Spinal cord (tissue), 10 donors: ENCODE measurements around the gene CD63. TPM values are rescaled to one million over a fixed set of nuclear protein-coding genes. Genes with fewer than 3 reads are reported as not detected.
"Not testable (repeated sequence)": the region's sequence is repeated elsewhere in the genome, so short reads cannot be mapped to it uniquely, and the experiment has no call there.

Experiments used
- DNase-seq, 6 donors: peaks; one replicate each; pipeline versions ENCODE4 v3.0.0 to v3.0.0-alpha.2; 2013 to 2015; ENCODE audit warnings: low spot score in 6 of 6, low read depth in 4 of 6
- H3K27ac ChIP-seq: one replicate; pipeline ENCODE4 v1.5.1; 2013; ENCODE audit warnings: low read depth, low read length, control low read depth
- H3K27me3 ChIP-seq: one replicate; pipeline ENCODE4 v1.6.1; 2013; ENCODE audit warnings: low read length; ENCODE audit not compliant: control insufficient read depth, insufficient read depth
- H3K36me3 ChIP-seq: one replicate; pipeline ENCODE4 v1.6.1; 2013; ENCODE audit warnings: low read length; ENCODE audit not compliant: control insufficient read depth, insufficient read depth
- H3K4me1 ChIP-seq: one replicate; pipeline ENCODE4 v1.6.1; 2013; ENCODE audit warnings: low read length; ENCODE audit not compliant: control insufficient read depth, insufficient read depth
- H3K4me3 ChIP-seq: one replicate; pipeline ENCODE4 v1.5.1; 2013; ENCODE audit warnings: low read depth, low read length, control low read depth
- H3K9me3 ChIP-seq: one replicate; pipeline ENCODE4 v1.6.1; 2013; ENCODE audit warnings: low read length; ENCODE audit not compliant: control insufficient read depth, insufficient read depth
- WGBS: methylation state at CpG from one replicate; pipeline ENCODE4 v1.1.5; 2013; ENCODE audit warnings: missing lambda C conversion rate; ENCODE audit not compliant: insufficient coverage; 5-methylcytosine and 5-hydroxymethylcytosine counted together
- long read RNA-seq, 4 donors: transcript quantifications; one replicate each; lab custom pipeline, GENCODE V29; 2026
- polyA plus RNA-seq, 2 donors: library from polyadenylated mRNA; unstranded; fragments of 120-200 nt; gene quantifications; one replicate each; pipeline ENCODE4 v1.2.1, GENCODE V29; 2013; ENCODE audit not compliant: insufficient read length in 2 of 2
- total RNA-seq, 2 donors: library from RNA; depleted of rRNA in 1 of 2; stranded (reverse); fragments of 120-200 nt in 1 of 2; fragments of >200 nt in 1 of 2; gene quantifications; one replicate each; pipeline versions ENCODE4 v1.2.3 to v1.2.4, GENCODE V29; 2013 to 2014
- donor health status: healthy.

Gene CD63
- total RNA-seq = 100 to 1,000 TPM; 419 to 943 TPM
- 100 to 1,000 TPM; 485 to 576 TPM for polyA plus RNA-seq
- long read RNA-seq, donor 1, transcript CD63-201 (8 exons, 1,070 nt) = major isoform, 232 of 419 reads
- long read RNA-seq, donor 1, transcript CD63-216 (2 exons, 230 nt) = minor isoform, 25 of 419 reads
- long read RNA-seq, donor 1, transcript CD63-214 (7 exons, 949 nt) = minor isoform, 30 of 419 reads
- long read RNA-seq, donor 1, transcript CD63-205 (3 exons, 499 nt) = minor isoform, 31 of 419 reads
- long read RNA-seq, donor 1, partial matches to known transcripts = 61 of 419 reads
- long read RNA-seq, donor 1, other reads (novel, unspliced or antisense) = 0 of 419 reads
- long read RNA-seq, donor 2, transcript CD63-214 (7 exons, 949 nt) = minor isoform, 11 of 95 reads
- long read RNA-seq, donor 2, transcript CD63-205 (3 exons, 499 nt) = minor isoform, 6 of 95 reads
- long read RNA-seq, donor 2, transcript CD63-206 (5 exons, 648 nt) = minor isoform, 5 of 95 reads
- long read RNA-seq, donor 2, transcript CD63-201 (8 exons, 1,070 nt) = major isoform, 60 of 95 reads
- long read RNA-seq, donor 2, partial matches to known transcripts = 7 of 95 reads
- long read RNA-seq, donor 2, other reads (novel, unspliced or antisense) = 0 of 95 reads
- long read RNA-seq, donor 3, transcript CD63-208 (8 exons, 1,233 nt) = minor isoform, 6 of 136 reads
- long read RNA-seq, donor 3, transcript CD63-201 (8 exons, 1,070 nt) = major isoform, 95 of 136 reads
- long read RNA-seq, donor 3, transcript CD63-214 (7 exons, 949 nt) = minor isoform, 16 of 136 reads
- long read RNA-seq, donor 3, partial matches to known transcripts = 10 of 136 reads
- long read RNA-seq, donor 3, other reads (novel, unspliced or antisense) = 0 of 136 reads
- long read RNA-seq, donor 4, transcript CD63-206 (5 exons, 648 nt) = minor isoform, 54 of 900 reads
- long read RNA-seq, donor 4, transcript CD63-201 (8 exons, 1,070 nt) = major isoform, 507 of 900 reads
- long read RNA-seq, donor 4, transcript CD63-216 (2 exons, 230 nt) = minor isoform, 52 of 900 reads
- long read RNA-seq, donor 4, transcript CD63-214 (7 exons, 949 nt) = minor isoform, 87 of 900 reads
- long read RNA-seq, donor 4, partial matches to known transcripts = 153 of 900 reads
- long read RNA-seq, donor 4, other reads (novel, unspliced or antisense) = 0 of 900 reads

GRCh38 chr12:55728939-55729818 is at the start of gene CD63:
Gene CD63, minus strand, starts transcription at chr12:55729009. Its CDS starts 668 bp downstream, at chr12:55728341.
- no peaks in the 10 kb centered on the region for H3K27me3 ChIP-seq
- DNase-seq = peak in 4 of 6 donors; percentile 82 to 97 (median 92)
- peak within 1 kb of the TSS; percentile 100 for H3K27ac ChIP-seq
- under 1% methylated on average over 51 of the region's 61 CpGs for WGBS
- peaks cover 33% of the 10 kb centered on the region for H3K36me3 ChIP-seq
- peaks cover 56% of the 10 kb centered on the region for H3K4me1 ChIP-seq
- no peaks in the 10 kb centered on the region for H3K9me3 ChIP-seq
- H3K4me3 ChIP-seq = peak within 1 kb of the TSS; percentile 82

GRCh38 chr12:55777856-55778255 is 49.0 kb upstream of the CD63 start:
- Histone ChIP-seq H3K36me3 (peaks cover 36% of the 10 kb centered on the region), H3K4me3 (no peak overlapping the region), H3K27me3 (no peaks in the 10 kb centered on the region), H3K9me3 (no peaks in the 10 kb centered on the region), H3K27ac (no peak overlapping the region), H3K4me1 (no peaks in the 10 kb centered on the region)
- no peak for DNase-seq
- WGBS = 100% methylated on average over 1 of the region's 3 CpGs

- Histone ChIP-seq H3K27ac (no peak overlapping the region), H3K4me1 (no peaks in the 10 kb centered on the region), H3K27me3 (no peaks in the 10 kb centered on the region), H3K9me3 (no peaks in the 10 kb centered on the region), H3K36me3 (peaks cover 10% of the 10 kb centered on the region), H3K4me3 (no peak overlapping the region)
- WGBS = 60% methylated on average over 4 of the region's 6 CpGs
- no peak for DNase-seq
These were observed 42.9 kb upstream of the CD63 start for GRCh38 chr12:55771736-55772135.

- H3K9me3 ChIP-seq = no peaks in the 10 kb centered on the region
- H3K4me3 ChIP-seq = no peak overlapping the region
- no peaks in the 10 kb centered on the region for H3K27me3 ChIP-seq
- DNase-seq = no peak
- peaks cover 18% of the 10 kb centered on the region for H3K36me3 ChIP-seq
- H3K4me1 ChIP-seq = no peaks in the 10 kb centered on the region
- WGBS = 100% methylated on average over 1 of the region's 4 CpGs
- H3K27ac ChIP-seq = no peak overlapping the region
These were observed 38.3 kb upstream of the CD63 start for GRCh38 chr12:55767156-55767555.

GRCh38 chr12:55765736-55766290 is 37.0 kb upstream of the CD63 start:
- WGBS = 39% methylated on average over 5 of the region's 5 CpGs
- Histone ChIP-seq H3K4me1 (no peaks in the 10 kb centered on the region), H3K27ac (no peak overlapping the region), H3K4me3 (no peak overlapping the region), H3K36me3 (peaks cover 15% of the 10 kb centered on the region), H3K9me3 (no peaks in the 10 kb centered on the region), H3K27me3 (no peaks in the 10 kb centered on the region)
- peak in 1 of 6 donors; percentile 68 for DNase-seq

- H3K27ac ChIP-seq = no peak overlapping the region
- no peaks in the 10 kb centered on the region for H3K9me3 ChIP-seq
- no peak for DNase-seq
- H3K27me3 ChIP-seq = no peaks in the 10 kb centered on the region
- no peaks in the 10 kb centered on the region for H3K4me1 ChIP-seq
- peaks cover 35% of the 10 kb centered on the region for H3K36me3 ChIP-seq
- no peak overlapping the region for H3K4me3 ChIP-seq
These were observed 33.8 kb upstream of the CD63 start for GRCh38 chr12:55762646-55763045.

- no peak for DNase-seq
- Histone ChIP-seq H3K4me1 (no peaks in the 10 kb centered on the region), H3K27ac (no peak overlapping the region), H3K9me3 (no peaks in the 10 kb centered on the region), H3K36me3 (peaks cover 35% of the 10 kb centered on the region), H3K4me3 (no peak overlapping the region), H3K27me3 (no peaks in the 10 kb centered on the region)
- 95% methylated on average over 5 of the region's 6 CpGs for WGBS
These were observed 31.9 kb upstream of the CD63 start for GRCh38 chr12:55760663-55761062.

GRCh38 chr12:55758575-55758974 is 29.8 kb upstream of the CD63 start:
- peaks cover 39% of the 10 kb centered on the region for H3K36me3 ChIP-seq
- WGBS = 100% methylated on average over 3 of the region's 4 CpGs

More at GRCh38 chr12:55758575-55758974, 29.8 kb upstream of the CD63 start:
- H3K4me3 ChIP-seq, H3K27ac ChIP-seq, H3K27me3 ChIP-seq, H3K9me3 ChIP-seq, DNase-seq, H3K4me1 ChIP-seq: not testable (repeated sequence)
